Mucosa of descending colon (tissue), 3 donors: Measurements from ENCODE around the gene URB1. TPM values are rescaled to one million over a fixed set of nuclear protein-coding genes. Genes with fewer than 3 reads are reported as not detected.

Source experiments
- ATAC-seq: fragments of 200-7000 bp; cut with Tn5 transposase; one replicate; pipeline ENCODE4 v1.9.1; 2020; ENCODE audit warnings: mild to moderate bottlenecking, moderate library complexity
- DNase-seq, 3 donors: peaks; one replicate each; pipeline ENCODE4 v3.0.0-alpha.2; 2020
- H3K36me3 ChIP-seq: fragments of 200-600 bp; one replicate; pipeline ENCODE4 v1.8.0; 2021; ENCODE audit warnings: low read depth, mild to moderate bottlenecking
- H3K4me1 ChIP-seq: fragments of 200-600 bp; one replicate; pipeline ENCODE4 v1.8.0; 2021; ENCODE audit warnings: low read depth, mild to moderate bottlenecking
- H3K4me3 ChIP-seq: fragments of 200-600 bp; one replicate; pipeline ENCODE4 v1.8.0; 2021; ENCODE audit warnings: mild to moderate bottlenecking
- H3K9me3 ChIP-seq: fragments of 200-600 bp; one replicate; pipeline ENCODE4 v1.8.0; 2021; ENCODE audit warnings: mild to moderate bottlenecking
- intact Hi-C, 2 donors: fragments of 100-400 bp; cut with DNase I in 1 of 2; cut with micrococcal nuclease in 1 of 2; formaldehyde crosslinking; loops; one replicate each; pipeline versions ENCODE4 v1.11.0 to v1.11.1; 2022; cut with DNase I, micrococcal nuclease
- total RNA-seq, 3 donors: library from RNA; stranded (reverse); fragmentation: NEBNext Ultra II Directional in 2 of 3; extraction: Animal tissue kit (Norgen Biotek cat#: 25700) in 2 of 3; gene quantifications; one replicate each; pipeline versions ENCODE4 v1.2.1 to v1.2.4, GENCODE V29; 2021 to 2023
- TF ChIP-seq, protein P1 (sequence below): fragments of 200-600 bp; IDR thresholded peaks from one replicate; pipeline ENCODE4 v1.8.0; 2022; ENCODE audit warnings: antibody characterized with exemption, mild to moderate bottlenecking
- donor health status: DM: no; HTN: no; CAD: no; lungs with moderate emphysema.
- donor health status: DM: no; HTN: no; CAD: no.
- donor health status: DM: no; HTN: yes; CAD: no.

URB1 gene
- total RNA-seq, 3 donors from 2014 or later: 8.4 to 13.5 (median 8.7) TPM

DNA sequence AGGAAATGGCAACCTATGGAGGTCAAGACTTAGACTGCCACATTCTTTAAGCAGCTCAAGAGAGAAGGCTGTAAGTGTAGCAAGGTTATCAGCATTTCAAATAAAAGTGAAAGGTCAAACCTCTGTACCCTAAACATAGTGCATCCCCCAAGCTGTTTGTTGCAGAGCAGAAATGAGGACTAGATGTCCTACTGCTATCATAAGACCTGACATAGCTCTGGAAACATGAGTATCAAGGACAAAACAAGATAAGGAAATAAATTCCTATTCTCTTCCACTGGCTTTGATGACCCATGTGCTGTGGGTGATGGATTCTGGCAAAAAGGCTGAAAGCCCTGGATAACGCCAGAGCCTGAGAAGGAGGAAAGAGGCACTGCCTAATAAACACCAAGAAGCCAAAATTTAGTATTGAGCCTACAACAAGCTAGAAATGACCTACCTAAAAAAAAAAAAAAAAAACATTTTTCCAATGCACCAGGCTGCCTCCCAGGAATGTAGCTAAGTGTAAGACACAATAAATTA is 35.9 kb downstream of the URB1 start:
- H3K36me3 ChIP-seq: peaks cover 6% of the 10 kb centered on the region
- ATAC-seq: no peak
- no peaks in the 10 kb centered on the region for H3K4me1 ChIP-seq
- H3K4me3 ChIP-seq: no peak overlapping the region
- TF ChIP-seq, protein P1, sequence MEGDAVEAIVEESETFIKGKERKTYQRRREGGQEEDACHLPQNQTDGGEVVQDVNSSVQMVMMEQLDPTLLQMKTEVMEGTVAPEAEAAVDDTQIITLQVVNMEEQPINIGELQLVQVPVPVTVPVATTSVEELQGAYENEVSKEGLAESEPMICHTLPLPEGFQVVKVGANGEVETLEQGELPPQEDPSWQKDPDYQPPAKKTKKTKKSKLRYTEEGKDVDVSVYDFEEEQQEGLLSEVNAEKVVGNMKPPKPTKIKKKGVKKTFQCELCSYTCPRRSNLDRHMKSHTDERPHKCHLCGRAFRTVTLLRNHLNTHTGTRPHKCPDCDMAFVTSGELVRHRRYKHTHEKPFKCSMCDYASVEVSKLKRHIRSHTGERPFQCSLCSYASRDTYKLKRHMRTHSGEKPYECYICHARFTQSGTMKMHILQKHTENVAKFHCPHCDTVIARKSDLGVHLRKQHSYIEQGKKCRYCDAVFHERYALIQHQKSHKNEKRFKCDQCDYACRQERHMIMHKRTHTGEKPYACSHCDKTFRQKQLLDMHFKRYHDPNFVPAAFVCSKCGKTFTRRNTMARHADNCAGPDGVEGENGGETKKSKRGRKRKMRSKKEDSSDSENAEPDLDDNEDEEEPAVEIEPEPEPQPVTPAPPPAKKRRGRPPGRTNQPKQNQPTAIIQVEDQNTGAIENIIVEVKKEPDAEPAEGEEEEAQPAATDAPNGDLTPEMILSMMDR: no peak
- DNase-seq: no peak
- intact Hi-C loops: no loop called here
- no peaks in the 10 kb centered on the region for H3K9me3 ChIP-seq

DNA sequence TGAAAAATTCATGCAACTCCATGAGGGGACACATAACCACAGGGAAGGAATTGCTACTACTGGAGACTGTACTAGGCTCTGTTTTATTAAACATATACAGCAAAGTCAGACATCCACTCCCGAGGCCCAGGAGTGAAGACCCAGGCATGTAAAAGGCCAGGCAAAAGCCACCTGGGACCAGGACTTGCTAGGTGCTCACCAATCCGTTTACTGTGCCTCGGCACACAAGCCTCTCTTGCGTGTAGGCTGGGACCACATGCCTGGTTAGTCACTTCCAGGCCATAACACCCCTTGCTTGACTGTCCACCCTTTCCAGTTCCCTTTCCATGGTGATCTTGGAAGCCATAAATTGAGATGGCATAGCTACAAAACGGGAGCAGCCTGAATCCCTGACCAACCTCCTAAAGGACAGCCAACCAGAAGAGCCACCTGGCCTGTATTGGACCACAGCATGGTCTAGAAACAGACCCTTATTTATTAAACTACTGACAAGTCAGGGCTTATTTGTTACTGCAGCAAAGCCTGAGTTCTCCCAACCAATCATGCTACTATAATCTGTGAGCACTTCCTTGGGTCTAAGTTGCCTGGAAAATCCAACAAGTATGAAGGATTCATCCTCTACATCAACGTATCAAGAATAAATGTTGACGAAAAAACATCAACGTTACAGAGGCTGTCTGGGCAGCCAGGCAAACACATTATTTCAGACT is 39.7 kb downstream of the URB1 start:
- DNase-seq (no peak), ATAC-seq (no peak)
- no peaks in the 10 kb centered on the region for H3K9me3 ChIP-seq
- H3K4me3 ChIP-seq: no peak overlapping the region
- TF ChIP-seq, protein P1: no peak
- no peaks in the 10 kb centered on the region for H3K4me1 ChIP-seq
- intact Hi-C loops: no loop called here
- H3K36me3 ChIP-seq: peaks cover 9% of the 10 kb centered on the region

DNA sequence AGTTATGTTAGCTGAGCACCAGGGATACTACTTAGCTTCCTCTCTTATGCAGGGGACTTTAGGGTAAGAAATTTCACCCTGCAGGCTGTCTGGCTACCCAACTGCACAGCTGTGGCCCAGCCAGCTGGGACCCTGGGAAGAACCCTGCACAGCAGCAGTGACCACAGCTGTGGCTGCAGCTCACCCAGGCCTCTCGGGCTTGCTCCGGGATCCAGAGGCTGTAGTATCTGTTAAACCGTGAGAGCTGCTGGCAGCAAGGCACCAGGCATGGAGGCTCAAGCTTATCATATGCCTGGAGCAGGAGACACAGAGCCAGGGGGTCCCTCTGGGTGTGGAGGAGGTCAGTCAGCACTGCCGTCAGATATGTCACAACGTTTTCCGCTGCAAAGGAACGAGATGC is 40.3 kb downstream of the URB1 start:
- TF ChIP-seq, protein P1: no peak
- no peak for ATAC-seq
- no peak for DNase-seq
- intact Hi-C loops: no loop called here
- H3K4me3 ChIP-seq: no peak overlapping the region
- peaks cover 10% of the 10 kb centered on the region for H3K36me3 ChIP-seq
- no peaks in the 10 kb centered on the region for H3K4me1 ChIP-seq
- H3K9me3 ChIP-seq: no peaks in the 10 kb centered on the region

DNA sequence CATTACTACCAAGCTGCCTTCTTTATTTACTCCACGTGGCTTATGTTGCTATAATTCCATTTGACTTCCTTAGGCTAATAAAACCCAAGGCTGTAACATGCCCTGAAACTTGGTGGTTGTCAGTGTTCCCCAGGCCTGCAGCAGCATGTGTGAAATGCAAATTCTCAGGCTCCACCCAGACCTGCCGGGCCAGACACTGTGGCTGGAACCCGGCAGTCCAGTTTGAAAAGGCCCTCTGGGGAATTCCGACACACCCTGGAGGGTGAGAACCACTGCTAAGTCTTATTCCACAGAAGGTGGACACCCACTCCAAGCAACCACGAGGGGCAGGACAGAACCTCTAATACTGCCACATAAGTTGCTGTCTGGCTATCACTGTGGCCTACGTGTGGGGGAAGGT is 41.4 kb downstream of the URB1 start:
- ATAC-seq (peak; percentile 27), DNase-seq (no peak)
- intact Hi-C loops: no loop called here
- no peak overlapping the region for H3K4me3 ChIP-seq
- TF ChIP-seq, protein P1: no peak
- H3K4me1 ChIP-seq: no peaks in the 10 kb centered on the region
- no peaks in the 10 kb centered on the region for H3K9me3 ChIP-seq
- H3K36me3 ChIP-seq: peaks cover 16% of the 10 kb centered on the region

DNA sequence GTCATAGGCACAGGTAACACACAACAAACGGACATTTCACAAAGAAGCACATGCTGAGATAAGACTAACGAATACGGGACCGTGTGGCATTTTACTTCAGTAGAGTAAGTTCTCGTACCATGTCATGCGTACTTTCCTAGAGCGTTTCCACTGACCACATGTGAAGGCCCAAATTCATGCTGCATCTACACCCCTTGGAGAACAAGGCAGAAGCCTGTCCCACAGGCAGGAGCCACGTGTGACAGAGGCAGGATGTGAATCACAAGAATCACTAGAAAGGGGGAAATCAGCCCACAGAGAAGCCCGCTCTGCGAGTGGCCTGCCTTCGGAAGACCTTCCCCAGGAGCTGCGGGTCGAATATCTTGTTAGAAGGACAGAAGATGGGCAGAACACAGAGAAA is 41.8 kb downstream of the URB1 start:
- intact Hi-C loops: no loop called here
- TF ChIP-seq, protein P1: no peak
- no peak overlapping the region for H3K4me3 ChIP-seq
- no peak for ATAC-seq
- no peaks in the 10 kb centered on the region for H3K9me3 ChIP-seq
- no peak for DNase-seq
- peaks cover 16% of the 10 kb centered on the region for H3K36me3 ChIP-seq
- no peaks in the 10 kb centered on the region for H3K4me1 ChIP-seq
